ENCODE results near the gene DNAH11. TPM values are rescaled to one million over a fixed set of nuclear protein-coding genes. Genes with fewer than 3 reads are reported as not detected.

The DNAH11 gene
- total and polyA plus RNA-seq, 2 donors (not counting 1 experiment from before 2014, with no cell fraction given), result 0.33 to 0.34 TPM

DNA sequence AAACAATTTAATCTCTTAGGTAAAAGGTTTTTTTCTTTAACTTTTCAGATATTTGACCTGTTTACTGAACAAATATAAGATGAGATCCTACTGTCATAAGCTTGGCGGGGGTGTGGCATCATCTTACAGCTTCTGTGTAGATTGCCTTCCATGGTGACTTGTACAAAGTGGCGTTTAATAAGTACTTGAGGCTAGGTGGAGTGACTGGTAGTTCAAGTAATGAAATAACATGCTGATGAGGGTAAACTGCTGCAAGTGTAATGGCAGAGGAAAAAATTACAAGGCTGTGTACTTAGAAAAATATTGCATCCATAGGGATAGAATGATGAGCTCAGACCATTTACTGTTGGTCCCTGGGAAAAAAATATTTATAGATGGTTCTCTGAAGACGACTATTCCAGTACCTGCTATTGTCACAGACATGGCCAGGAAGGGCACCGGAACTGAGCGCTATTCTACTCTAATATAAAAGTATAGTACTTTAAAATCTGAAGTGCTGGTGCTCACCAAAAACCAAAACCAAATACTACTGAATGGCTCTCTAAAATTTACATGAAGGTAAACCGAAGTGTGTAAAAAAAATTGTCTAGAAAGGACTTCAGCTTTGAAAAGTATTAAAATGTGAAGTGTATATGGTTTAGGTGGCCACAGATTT, 42.4 kb downstream of the DNAH11 start:
- H3K27me3 ChIP-seq (ENCODE audit: control insufficient read depth, insufficient read depth, low read length), result no peaks in the 10 kb centered on the region
- DNase-seq (ENCODE audit: low read depth in 2 of 2), result no peak
- H3K79me2 ChIP-seq (ENCODE audit: control insufficient read depth, insufficient read depth, low read length), result no peaks in the 10 kb centered on the region
- no peaks in the 10 kb centered on the region for H4K20me1 ChIP-seq (ENCODE audit: control insufficient read depth, extremely low read depth, insufficient read depth, low read length)
- TF ChIP-seq, protein P1, sequence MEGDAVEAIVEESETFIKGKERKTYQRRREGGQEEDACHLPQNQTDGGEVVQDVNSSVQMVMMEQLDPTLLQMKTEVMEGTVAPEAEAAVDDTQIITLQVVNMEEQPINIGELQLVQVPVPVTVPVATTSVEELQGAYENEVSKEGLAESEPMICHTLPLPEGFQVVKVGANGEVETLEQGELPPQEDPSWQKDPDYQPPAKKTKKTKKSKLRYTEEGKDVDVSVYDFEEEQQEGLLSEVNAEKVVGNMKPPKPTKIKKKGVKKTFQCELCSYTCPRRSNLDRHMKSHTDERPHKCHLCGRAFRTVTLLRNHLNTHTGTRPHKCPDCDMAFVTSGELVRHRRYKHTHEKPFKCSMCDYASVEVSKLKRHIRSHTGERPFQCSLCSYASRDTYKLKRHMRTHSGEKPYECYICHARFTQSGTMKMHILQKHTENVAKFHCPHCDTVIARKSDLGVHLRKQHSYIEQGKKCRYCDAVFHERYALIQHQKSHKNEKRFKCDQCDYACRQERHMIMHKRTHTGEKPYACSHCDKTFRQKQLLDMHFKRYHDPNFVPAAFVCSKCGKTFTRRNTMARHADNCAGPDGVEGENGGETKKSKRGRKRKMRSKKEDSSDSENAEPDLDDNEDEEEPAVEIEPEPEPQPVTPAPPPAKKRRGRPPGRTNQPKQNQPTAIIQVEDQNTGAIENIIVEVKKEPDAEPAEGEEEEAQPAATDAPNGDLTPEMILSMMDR (conservative IDR thresholded peaks at IDR 0.05 in 1 of 2, IDR thresholded peaks at IDR 0.05 in 1 of 2; ENCODE audit: low read depth in 1 of 2, low read length in 2 of 2), result no peak
- TF ChIP-seq EZH2 (IDR thresholded peaks at IDR 0.05; ENCODE audit: low read length, missing control alignments), result no peak
- H3K9me3 ChIP-seq (ENCODE audit: control insufficient read depth, insufficient read depth, low read depth, low read length), result no peaks in the 10 kb centered on the region
- no peak overlapping the region for H2AFZ ChIP-seq (ENCODE audit: low read length)
- H3K4me2 ChIP-seq (ENCODE audit: extremely low read depth, insufficient read depth, low read length), result no peak overlapping the region
- peaks cover 2% of the 10 kb centered on the region for H3K4me1 ChIP-seq (ENCODE audit: control insufficient read depth, extremely low read depth, insufficient read depth, low read length)
- H3K27ac ChIP-seq (ENCODE audit: insufficient read depth, low read length), result no peak overlapping the region
- no peaks in the 10 kb centered on the region for H3K36me3 ChIP-seq (ENCODE audit: control insufficient read depth, insufficient read depth, low read length)
- H3K4me3 ChIP-seq (replicated peaks in 1 of 4; ENCODE audit: control extremely low read depth in 1 of 4, insufficient read depth in 1 of 4, low read depth in 3 of 4, low read length in 4 of 4), result no peak overlapping the region
- no peak overlapping the region for H3K9ac ChIP-seq (ENCODE audit: insufficient read depth, low read length)

DNA sequence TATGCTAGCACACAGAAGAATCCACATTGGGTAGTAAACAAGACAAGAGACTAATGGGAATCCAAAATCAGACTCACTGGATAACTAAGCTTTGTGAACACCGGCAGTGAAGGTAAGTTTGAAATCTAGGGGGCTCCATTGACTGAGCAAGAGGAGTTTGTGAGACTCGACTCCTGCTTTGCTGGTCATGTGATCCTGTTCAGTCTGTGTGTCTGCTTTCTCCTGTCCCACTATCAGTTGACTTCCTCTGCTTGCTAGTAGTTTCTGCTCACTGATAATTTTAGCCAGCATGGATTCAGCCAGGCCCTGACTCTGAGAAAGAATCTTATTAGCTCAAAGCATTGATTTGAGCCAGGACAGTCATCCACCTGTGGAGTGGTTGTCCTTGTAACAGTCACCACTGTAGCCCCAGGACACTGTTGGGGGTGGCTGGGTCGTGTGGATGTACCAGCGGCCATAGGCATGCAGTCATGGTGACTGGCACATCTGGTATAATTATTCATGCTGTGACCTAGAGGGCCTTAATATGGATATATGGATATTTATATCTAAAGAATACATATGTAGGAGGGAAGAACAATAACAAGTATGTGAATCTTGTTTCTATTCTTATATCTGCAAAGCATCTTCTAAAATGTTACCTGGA, 44.4 kb downstream of the DNAH11 start:
- Histone ChIP-seq H3K4me2 (ENCODE audit: extremely low read depth, insufficient read depth, low read length) (no peak overlapping the region), H3K4me3 (replicated peaks in 1 of 4; ENCODE audit: control extremely low read depth in 1 of 4, insufficient read depth in 1 of 4, low read depth in 3 of 4, low read length in 4 of 4) (no peak overlapping the region), H3K9me3 (ENCODE audit: control insufficient read depth, insufficient read depth, low read depth, low read length) (no peaks in the 10 kb centered on the region), H3K27ac (ENCODE audit: insufficient read depth, low read length) (no peak overlapping the region), H3K4me1 (ENCODE audit: control insufficient read depth, extremely low read depth, insufficient read depth, low read length) (no peaks in the 10 kb centered on the region), H2AFZ (ENCODE audit: low read length) (no peak overlapping the region), H3K79me2 (ENCODE audit: control insufficient read depth, insufficient read depth, low read length) (no peaks in the 10 kb centered on the region), H4K20me1 (ENCODE audit: control insufficient read depth, extremely low read depth, insufficient read depth, low read length) (no peaks in the 10 kb centered on the region), H3K36me3 (ENCODE audit: control insufficient read depth, insufficient read depth, low read length) (no peaks in the 10 kb centered on the region), H3K27me3 (ENCODE audit: control insufficient read depth, insufficient read depth, low read length) (no peaks in the 10 kb centered on the region), H3K9ac (ENCODE audit: insufficient read depth, low read length) (no peak overlapping the region)
- no peak for TF ChIP-seq EZH2 (IDR thresholded peaks at IDR 0.05; ENCODE audit: low read length, missing control alignments)
- TF ChIP-seq, protein P1 (conservative IDR thresholded peaks at IDR 0.05 in 1 of 2, IDR thresholded peaks at IDR 0.05 in 1 of 2; ENCODE audit: low read depth in 1 of 2, low read length in 2 of 2), result no peak
- no peak for DNase-seq (ENCODE audit: low read depth in 2 of 2)

DNA sequence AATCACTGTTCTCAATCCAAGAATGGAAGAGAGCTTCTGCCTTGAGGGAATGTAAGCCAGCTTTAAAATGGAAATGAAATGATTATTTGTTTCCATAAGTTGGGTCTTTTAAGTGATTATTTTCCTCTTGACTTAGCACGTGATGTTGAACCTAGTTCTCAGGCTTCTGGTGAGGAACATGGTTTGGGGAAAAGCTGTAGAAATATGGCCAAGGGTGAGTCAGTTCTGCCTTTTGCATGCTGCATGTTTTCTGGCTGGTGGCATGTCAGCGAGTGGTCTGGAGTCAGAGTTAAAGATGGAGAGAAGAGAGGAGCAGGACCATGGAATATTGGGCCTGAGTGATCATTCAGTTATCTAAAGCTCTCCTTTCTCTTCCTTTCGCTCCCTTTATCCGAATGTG, 54.0 kb downstream of the DNAH11 start:
- no peak overlapping the region for H3K4me2 ChIP-seq (ENCODE audit: extremely low read depth, insufficient read depth, low read length)
- no peaks in the 10 kb centered on the region for H3K27me3 ChIP-seq (ENCODE audit: control insufficient read depth, insufficient read depth, low read length)
- H4K20me1 ChIP-seq (ENCODE audit: control insufficient read depth, extremely low read depth, insufficient read depth, low read length), result no peaks in the 10 kb centered on the region
- H3K9ac ChIP-seq (ENCODE audit: insufficient read depth, low read length), result no peak overlapping the region
- H3K27ac ChIP-seq (ENCODE audit: insufficient read depth, low read length), result no peak overlapping the region
- no peaks in the 10 kb centered on the region for H3K4me1 ChIP-seq (ENCODE audit: control insufficient read depth, extremely low read depth, insufficient read depth, low read length)
- no peak for DNase-seq (ENCODE audit: low read depth in 2 of 2)
- no peaks in the 10 kb centered on the region for H3K36me3 ChIP-seq (ENCODE audit: control insufficient read depth, insufficient read depth, low read length)
- H3K9me3 ChIP-seq (ENCODE audit: control insufficient read depth, insufficient read depth, low read depth, low read length), result no peaks in the 10 kb centered on the region
- no peaks in the 10 kb centered on the region for H3K79me2 ChIP-seq (ENCODE audit: control insufficient read depth, insufficient read depth, low read length)
- H3K4me3 ChIP-seq (replicated peaks in 1 of 4; ENCODE audit: control extremely low read depth in 1 of 4, insufficient read depth in 1 of 4, low read depth in 3 of 4, low read length in 4 of 4), result no peak overlapping the region
- no peak for TF ChIP-seq EZH2 (IDR thresholded peaks at IDR 0.05; ENCODE audit: low read length, missing control alignments)
- H2AFZ ChIP-seq (ENCODE audit: low read length), result no peak overlapping the region

All from fibroblast of lung (primary cell).